ENCODE results near the gene CLEC4E.

- TF ChIP-seq CTCF (conservative IDR thresholded peaks at IDR 0.05) = no peak
- no peak for TF ChIP-seq ZFX (IDR thresholded peaks at IDR 0.05)
Observed at GRCh38 chr12:8556531-8557097, 15.9 kb upstream of the CLEC4E start.
